Bronchial epithelial cell (primary cell): ENCODE data around the gene GRIK1. TPM values are rescaled to one million over a fixed set of nuclear protein-coding genes. Genes with fewer than 3 reads are reported as not detected.

ENCODE experiments used
- DNase-seq: peaks from one replicate; pipeline ENCODE4 v3.0.0-alpha.2; 2010; ENCODE audit warnings: low read depth
- FAIRE-seq: peaks from 2 replicates; lab custom pipeline; 2011; peaks lifted over from hg19 to GRCh38; lab: Jason Lieb, UNC
- H3K27me3 ChIP-seq: 2 replicates; pipeline ENCODE4 v1.5.1; 2011; ENCODE audit warnings: low read length; ENCODE audit not compliant: control insufficient read depth, insufficient read depth
- H3K36me3 ChIP-seq: 2 replicates; pipeline ENCODE4 v1.5.1; 2011; ENCODE audit warnings: low read length; ENCODE audit not compliant: control insufficient read depth, insufficient read depth
- H3K4me3 ChIP-seq: 2 replicates; pipeline ENCODE4 v1.5.1; 2011; ENCODE audit warnings: mild to moderate bottlenecking, low read depth, low read length, control low read depth
- total RNA-seq: library from RNA; depleted of rRNA; stranded (reverse); fragments of >200 nt; gene quantifications from 2 replicates; pipeline ENCODE4 v1.2.1, GENCODE V29; 2014
- TF ChIP-seq, protein P1 (sequence below): IDR thresholded peaks from 2 replicates; pipeline ENCODE4 v1.5.1; 2011; ENCODE audit warnings: mild to moderate bottlenecking, moderate library complexity, low read length, control low read depth, inconsistent platforms; ENCODE audit not compliant: insufficient read depth, severe bottlenecking

The GRIK1 gene
- total RNA-seq, 1 donor from 2014 or later: not detected

DNA sequence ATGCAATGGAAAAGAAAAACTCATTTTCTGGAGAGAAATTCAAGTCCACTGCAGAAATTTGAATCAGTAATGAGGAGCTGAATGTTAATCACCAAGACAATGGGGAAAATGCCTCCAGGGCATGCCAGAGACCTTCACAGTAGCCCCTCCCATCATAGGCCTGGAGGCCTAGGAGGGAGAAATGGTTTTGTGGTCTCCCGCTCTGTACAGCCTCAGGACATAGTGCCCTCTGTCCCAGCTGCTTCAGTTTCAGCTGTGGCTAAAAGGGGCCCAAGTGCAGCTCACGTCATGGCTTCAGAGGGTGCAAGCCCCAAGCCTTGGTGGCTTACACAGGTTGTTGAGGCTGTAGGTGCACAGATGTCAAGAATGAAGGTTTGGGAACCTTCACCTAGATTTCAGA is 223.0 kb downstream of the GRIK1 start:
- DNase-seq (no peak), FAIRE-seq (no peak)
- Histone ChIP-seq H3K4me3 (no peak overlapping the region), H3K27me3 (no peaks in the 10 kb centered on the region), H3K36me3 (no peaks in the 10 kb centered on the region)
- TF ChIP-seq, protein P1, sequence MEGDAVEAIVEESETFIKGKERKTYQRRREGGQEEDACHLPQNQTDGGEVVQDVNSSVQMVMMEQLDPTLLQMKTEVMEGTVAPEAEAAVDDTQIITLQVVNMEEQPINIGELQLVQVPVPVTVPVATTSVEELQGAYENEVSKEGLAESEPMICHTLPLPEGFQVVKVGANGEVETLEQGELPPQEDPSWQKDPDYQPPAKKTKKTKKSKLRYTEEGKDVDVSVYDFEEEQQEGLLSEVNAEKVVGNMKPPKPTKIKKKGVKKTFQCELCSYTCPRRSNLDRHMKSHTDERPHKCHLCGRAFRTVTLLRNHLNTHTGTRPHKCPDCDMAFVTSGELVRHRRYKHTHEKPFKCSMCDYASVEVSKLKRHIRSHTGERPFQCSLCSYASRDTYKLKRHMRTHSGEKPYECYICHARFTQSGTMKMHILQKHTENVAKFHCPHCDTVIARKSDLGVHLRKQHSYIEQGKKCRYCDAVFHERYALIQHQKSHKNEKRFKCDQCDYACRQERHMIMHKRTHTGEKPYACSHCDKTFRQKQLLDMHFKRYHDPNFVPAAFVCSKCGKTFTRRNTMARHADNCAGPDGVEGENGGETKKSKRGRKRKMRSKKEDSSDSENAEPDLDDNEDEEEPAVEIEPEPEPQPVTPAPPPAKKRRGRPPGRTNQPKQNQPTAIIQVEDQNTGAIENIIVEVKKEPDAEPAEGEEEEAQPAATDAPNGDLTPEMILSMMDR: no peak

DNA sequence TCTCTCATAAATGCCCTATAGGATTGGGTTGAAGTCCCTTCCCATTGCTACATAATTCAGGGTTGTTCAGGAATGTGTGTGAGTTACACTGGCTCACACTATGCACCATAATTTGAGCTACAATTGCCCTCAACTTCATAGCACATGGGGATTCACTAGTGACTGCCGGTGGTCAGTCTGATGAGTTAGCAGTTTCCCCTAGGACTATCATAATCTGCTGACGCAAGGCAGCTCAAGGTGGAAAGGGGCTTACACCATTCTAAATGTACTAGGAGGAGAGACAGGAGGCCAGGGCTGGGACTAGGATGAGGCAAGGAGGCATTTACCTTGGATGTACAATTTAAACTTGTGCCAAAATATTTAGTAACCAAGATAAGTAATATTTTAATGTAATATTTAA is 224.7 kb downstream of the GRIK1 start:
- TF ChIP-seq, protein P1: no peak
- DNase-seq: no peak
- no peak for FAIRE-seq
- no peaks in the 10 kb centered on the region for H3K27me3 ChIP-seq
- no peaks in the 10 kb centered on the region for H3K36me3 ChIP-seq
- no peak overlapping the region for H3K4me3 ChIP-seq

DNA sequence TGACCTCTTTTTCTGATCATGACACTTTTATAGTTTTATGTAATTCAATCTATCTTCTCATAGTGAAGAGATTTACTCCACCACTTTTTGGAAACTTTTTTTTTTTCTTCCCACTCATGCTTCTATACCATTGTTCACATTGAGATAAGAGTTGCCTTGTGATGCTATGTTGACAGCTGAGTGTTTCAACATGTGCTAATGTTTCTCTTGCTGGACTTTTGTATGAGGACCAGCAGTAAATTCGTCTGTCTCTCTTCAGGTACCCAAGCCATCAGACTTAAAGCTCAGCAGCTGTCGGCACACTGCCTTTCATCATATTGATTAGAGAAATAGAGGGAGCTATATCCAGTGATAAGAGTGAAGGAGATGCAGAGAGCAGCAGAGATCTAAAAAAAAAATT is 227.0 kb downstream of the GRIK1 start:
- no peak for DNase-seq
- Histone ChIP-seq H3K27me3 (no peaks in the 10 kb centered on the region), H3K36me3 (no peaks in the 10 kb centered on the region), H3K4me3 (no peak overlapping the region)
- no peak for FAIRE-seq
- TF ChIP-seq, protein P1: no peak

DNA sequence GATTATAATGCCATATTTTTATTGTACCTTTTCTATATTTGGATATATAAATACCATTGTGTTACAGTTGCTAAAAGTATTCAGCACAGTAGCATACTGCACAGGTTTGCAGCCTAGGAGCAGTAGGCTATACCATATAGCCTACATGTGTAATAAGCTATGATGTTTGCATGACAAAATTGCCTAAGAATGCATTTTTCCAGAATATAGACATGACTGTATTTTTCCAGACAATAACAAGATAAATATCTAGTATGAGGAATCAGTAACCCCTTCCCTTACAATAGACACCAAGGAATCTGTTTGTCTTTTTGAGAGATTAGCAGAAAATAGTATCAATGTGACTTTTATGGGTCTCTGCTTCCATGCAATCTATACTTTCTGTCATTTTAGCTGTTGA is 228.6 kb downstream of the GRIK1 start:
- no peak for FAIRE-seq
- TF ChIP-seq, protein P1: no peak

DNA sequence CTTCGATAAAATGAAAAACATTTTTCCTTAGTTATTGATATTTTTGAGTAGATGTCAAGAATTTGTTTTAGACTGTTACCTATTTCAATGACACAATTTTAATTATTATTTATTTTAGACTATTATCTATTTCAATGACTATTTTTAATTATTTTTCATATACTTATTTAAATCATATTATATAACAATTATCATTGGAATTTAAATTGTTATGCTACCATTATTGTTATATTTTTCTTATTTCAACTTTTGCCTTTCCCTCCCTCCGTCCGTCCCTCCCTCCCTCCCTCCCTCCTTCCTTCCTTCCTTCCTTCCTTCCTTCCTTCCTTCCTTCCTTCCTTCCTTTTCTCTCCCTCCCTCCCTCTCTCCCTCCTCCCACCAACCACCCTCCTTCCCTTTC is 229.3 kb downstream of the GRIK1 start:
- TF ChIP-seq, protein P1: no peak
- DNase-seq (no peak), FAIRE-seq (no peak)
- H3K4me3 ChIP-seq: no peak overlapping the region
- H3K36me3 ChIP-seq: no peaks in the 10 kb centered on the region
- H3K27me3 ChIP-seq: no peaks in the 10 kb centered on the region

More for the DNA sequence above, 228.6 kb downstream of the GRIK1 start:
- Histone ChIP-seq H3K27me3 (no peaks in the 10 kb centered on the region), H3K36me3 (no peaks in the 10 kb centered on the region), H3K4me3 (no peak overlapping the region)
- DNase-seq: no peak

DNA sequence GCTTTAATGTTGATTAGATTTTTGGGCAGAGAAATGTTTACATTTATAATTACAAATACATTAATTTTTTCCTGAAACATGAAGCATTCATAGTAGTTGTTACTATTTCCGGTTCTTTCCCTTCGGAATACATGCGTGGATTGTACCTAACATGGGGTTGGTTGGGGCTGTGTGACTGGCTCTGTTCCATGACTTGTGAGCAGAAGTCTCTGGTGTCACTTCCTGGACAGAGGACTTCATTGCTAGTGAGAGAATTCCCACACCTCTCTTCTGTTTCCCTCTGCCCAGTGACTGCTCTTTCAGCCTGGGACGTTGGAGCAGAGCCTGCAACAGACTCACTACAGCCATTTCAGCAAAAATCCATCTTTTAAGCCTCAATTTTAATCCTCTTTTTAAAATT is 231.4 kb downstream of the GRIK1 start:
- TF ChIP-seq, protein P1: no peak
- FAIRE-seq (no peak), DNase-seq (no peak)
- Histone ChIP-seq H3K27me3 (no peaks in the 10 kb centered on the region), H3K36me3 (no peaks in the 10 kb centered on the region), H3K4me3 (no peak overlapping the region)
